GM21423 (cell line): Measurements from ENCODE around the gene RNF217.
"Not testable (repeated sequence)": the region's sequence is repeated elsewhere in the genome, so short reads cannot be mapped to it uniquely, and the experiment has no call there.

Source experiments
- ATAC-seq: cut with Tn5 transposase; IDR thresholded peaks from one replicate; pipeline ENCODE4 v1.9.1; 2021; ENCODE audit warnings: mild to moderate bottlenecking, moderate library complexity; ENCODE audit not compliant: unreplicated experiment

Gene RNF217

GRCh38 chr6:124962639-124963415 is 590 bp downstream of the RNF217 start:
- ATAC-seq, result no peak

- ATAC-seq, result no peak
Observed at GRCh38 chr6:124963416-124963785, 1.2 kb downstream of the RNF217 start.

- no peak for ATAC-seq
Observed at GRCh38 chr6:124963831-124964763, 1.9 kb downstream of the RNF217 start.

- ATAC-seq, result no peak
Observed at GRCh38 chr6:124964764-124965105, 2.5 kb downstream of the RNF217 start.

- ATAC-seq, result not testable (repeated sequence)
Observed at GRCh38 chr6:124965424-124965850, 3.2 kb downstream of the RNF217 start.

- ATAC-seq, result no peak
Observed at GRCh38 chr6:124967444-124967843, 5.2 kb downstream of the RNF217 start.

- ATAC-seq, result no peak
Observed at GRCh38 chr6:124968401-124968800, 6.2 kb downstream of the RNF217 start.

GRCh38 chr6:124970243-124970642 is 8.0 kb downstream of the RNF217 start:
- ATAC-seq, result no peak

GRCh38 chr6:124970763-124971162 is 8.5 kb downstream of the RNF217 start:
- ATAC-seq, result no peak

- no peak for ATAC-seq
Observed at GRCh38 chr6:124973780-124974179, 11.5 kb downstream of the RNF217 start.

GRCh38 chr6:124974771-124975377 is 12.6 kb downstream of the RNF217 start:
- no peak for ATAC-seq

- no peak for ATAC-seq
Observed at GRCh38 chr6:124977067-124977908, 15.1 kb downstream of the RNF217 start.

- no peak for ATAC-seq
Observed at GRCh38 chr6:124978451-124979293, 16.4 kb downstream of the RNF217 start.

- no peak for ATAC-seq
Observed at GRCh38 chr6:124979294-124979678, 17.0 kb downstream of the RNF217 start.

- ATAC-seq, result no peak
Observed at GRCh38 chr6:124982669-124983068, 20.4 kb downstream of the RNF217 start.

GRCh38 chr6:124983383-124984083 is 21.3 kb downstream of the RNF217 start:
- peak; percentile 65 for ATAC-seq

GRCh38 chr6:124984668-124985338 is 22.6 kb downstream of the RNF217 start:
- ATAC-seq, result no peak

- no peak for ATAC-seq
Observed at GRCh38 chr6:124986164-124986563, 23.9 kb downstream of the RNF217 start.

GRCh38 chr6:124987291-124987690 is 25.1 kb downstream of the RNF217 start:
- ATAC-seq, result no peak
